IMR-90 (cell line): ENCODE measurements around the gene SV2B. TPM values are rescaled to one million over a fixed set of nuclear protein-coding genes. Genes with fewer than 3 reads are reported as not detected.

ENCODE experiments used
- ATAC-seq: fragments of 200-7000 bp; cut with Tn5 transposase; 2 replicates; pipeline ENCODE4 v1.9.1; 2020; ENCODE audit warnings: low read depth, mild to moderate bottlenecking, moderate library complexity
- BruUV-seq: library from RNA; stranded (reverse); fragments of 400-500 nt; replicated peaks from 2 replicates; lab custom pipeline; 2021; lab: Mats Ljungman, UMichigan
- CTCF ChIA-PET: fragments of 300-600 bp; formaldehyde crosslinking; extraction: SDS; loops from one replicate; lab custom pipeline; 2021; ENCODE audit warnings: antibody characterized with exemption; lab: Yijun Ruan, JAX
- POLR2A ChIA-PET: fragments of 300-600 bp; sonication (Branson Sonifier 250); formaldehyde crosslinking; loops from one replicate; lab custom pipeline; 2022; ENCODE audit warnings: antibody characterized with exemption; ENCODE audit not compliant: unreplicated experiment; lab: Charles Lee
- DNase-seq: peaks from one replicate; pipeline ENCODE4 v3.0.0; 2013
- H2AFZ ChIP-seq: replicated peaks from 2 replicates; pipeline ENCODE3; 2013; ENCODE audit warnings: low read length, mild to moderate bottlenecking; ENCODE audit not compliant: poor library complexity
- H2AK5ac ChIP-seq: 2 replicates; pipeline ENCODE4 v1.6.1; 2013; ENCODE audit warnings: low read depth, low read length, inconsistent platforms
- H2AK9ac ChIP-seq: replicated peaks from 2 replicates; pipeline ENCODE3; 2013; ENCODE audit warnings: mild to moderate bottlenecking, low read depth, low read length, moderate library complexity; ENCODE audit not compliant: poor library complexity
- H2BK120ac ChIP-seq: 2 replicates; pipeline ENCODE4 v1.6.1; 2013; ENCODE audit warnings: low read depth, low read length, inconsistent platforms
- H2BK15ac ChIP-seq: 3 replicates; pipeline ENCODE4 v1.6.1; 2013; ENCODE audit warnings: low read depth, low read length, inconsistent platforms
- H2BK20ac ChIP-seq: 2 replicates; pipeline ENCODE4 v1.6.1; 2013; ENCODE audit warnings: low read depth, mild to moderate bottlenecking, inconsistent platforms, low read length, moderate library complexity
- H2BK5ac ChIP-seq: 2 replicates; pipeline ENCODE4 v1.6.1; 2013; ENCODE audit warnings: mild to moderate bottlenecking, low read depth, low read length, inconsistent platforms; ENCODE audit not compliant: poor library complexity, severe bottlenecking
- H3K14ac ChIP-seq: replicated peaks from 2 replicates; pipeline ENCODE4 v1.6.1; 2013; ENCODE audit warnings: low read depth, low read length, inconsistent platforms
- H3K18ac ChIP-seq: 2 replicates; pipeline ENCODE4 v1.6.1; 2013; ENCODE audit warnings: low read depth, low read length, control low read depth
- H3K23ac ChIP-seq: 2 replicates; pipeline ENCODE4 v1.6.1; 2013; ENCODE audit warnings: low read depth, low read length, inconsistent platforms
- H3K27ac ChIP-seq: 2 replicates; pipeline ENCODE4 v1.5.1; 2013; ENCODE audit warnings: mild to moderate bottlenecking, control low read depth, low read length; ENCODE audit not compliant: insufficient read depth
- H3K27me3 ChIP-seq: 2 replicates; pipeline ENCODE4 v1.6.1; 2013; ENCODE audit warnings: low read length; ENCODE audit not compliant: control insufficient read depth, insufficient read depth
- H3K36me3 ChIP-seq: 2 replicates; pipeline ENCODE4 v1.6.1; 2013; ENCODE audit warnings: low read length, mixed read lengths; ENCODE audit not compliant: control insufficient read depth, insufficient read depth
- H3K4ac ChIP-seq: 2 replicates; pipeline ENCODE4 v1.6.1; 2013; ENCODE audit warnings: low read depth, low read length, inconsistent platforms
- H3K4me1 ChIP-seq: 2 replicates; pipeline ENCODE4 v1.6.1; 2013; ENCODE audit warnings: low read length, mixed read lengths; ENCODE audit not compliant: control insufficient read depth, insufficient read depth
- H3K4me2 ChIP-seq: 2 replicates; pipeline ENCODE4 v1.6.1; 2013; ENCODE audit warnings: low read depth, mild to moderate bottlenecking, control low read depth, low read length, moderate library complexity
- H3K4me3 ChIP-seq: 2 replicates; pipeline ENCODE4 v1.5.1; 2013; ENCODE audit warnings: low read depth, mild to moderate bottlenecking, control low read depth, low read length, moderate library complexity; ENCODE audit not compliant: insufficient read depth
- H3K56ac ChIP-seq: 2 replicates; pipeline ENCODE4 v1.6.1; 2013; ENCODE audit warnings: low read length, inconsistent platforms; ENCODE audit not compliant: insufficient read depth; ENCODE audit errors: extremely low read depth
- H3K79me1 ChIP-seq, 2 experiments: 2 replicates each; pipeline ENCODE4 v1.6.1; 2013; ENCODE audit warnings: low read length in 2 of 2, inconsistent platforms in 1 of 2, low read depth in 1 of 2
- H3K9ac ChIP-seq: 2 replicates; pipeline ENCODE4 v1.6.1; 2013; ENCODE audit warnings: low read depth, low read length, control low read depth
- H3K9me1 ChIP-seq: 2 replicates; pipeline ENCODE4 v1.6.1; 2013; ENCODE audit warnings: low read length, inconsistent platforms; ENCODE audit not compliant: insufficient read depth
- H3K9me3 ChIP-seq: 2 replicates; pipeline ENCODE4 v1.6.1; 2013; ENCODE audit warnings: low read length; ENCODE audit not compliant: control insufficient read depth, insufficient read depth
- H4K20me1 ChIP-seq: 2 replicates; pipeline ENCODE4 v1.6.1; 2013; ENCODE audit warnings: low read length, inconsistent platforms; ENCODE audit not compliant: insufficient read depth
- H4K5ac ChIP-seq: 2 replicates; pipeline ENCODE4 v1.6.1; 2013; ENCODE audit warnings: mild to moderate bottlenecking, low read depth, low read length, control low read depth
- H4K8ac ChIP-seq, 2 experiments: 2 replicates each; pipeline ENCODE4 v1.6.1; 2013; ENCODE audit warnings: low read depth in 2 of 2, low read length in 2 of 2, control low read depth in 1 of 2, inconsistent platforms in 1 of 2
- H4K91ac ChIP-seq: 2 replicates; pipeline ENCODE4 v1.6.1; 2013; ENCODE audit warnings: low read depth, low read length, inconsistent platforms; ENCODE audit not compliant: insufficient read depth
- CHD1 ChIP-seq: IDR thresholded peaks from 2 replicates; pipeline ENCODE4 v1.6.1; 2012; ENCODE audit warnings: low read depth, low read length, improper control_type of control experiment
- CTCF ChIP-seq: conservative IDR thresholded peaks from 2 replicates; pipeline ENCODE4 v1.5.1; 2012; ENCODE audit warnings: mild to moderate bottlenecking, low read depth, low read length, improper control_type of control experiment
- FOS ChIP-seq: fragments of 150-350 bp; IDR thresholded peaks from 2 replicates; pipeline ENCODE4 v1.6.1; 2016; ENCODE audit warnings: low read depth, low read length
- MAFK ChIP-seq: IDR thresholded peaks from 2 replicates; pipeline ENCODE4 v1.6.1; 2012; ENCODE audit warnings: low read depth, low read length, improper control_type of control experiment
- MAZ ChIP-seq: IDR thresholded peaks from 2 replicates; pipeline ENCODE4 v1.6.1; 2012; ENCODE audit warnings: low read depth, mild to moderate bottlenecking, low read length, improper control_type of control experiment, moderate library complexity, borderline replicate concordance
- MXI1 ChIP-seq: IDR thresholded peaks from 2 replicates; pipeline ENCODE4 v1.6.1; 2012; ENCODE audit warnings: low read depth, mild to moderate bottlenecking, low read length, moderate library complexity, borderline replicate concordance
- RAD21 ChIP-seq: IDR thresholded peaks from 2 replicates; pipeline ENCODE4 v1.6.1; 2012; ENCODE audit warnings: low read length, improper control_type of control experiment
- RCOR1 ChIP-seq: IDR thresholded peaks from 2 replicates; pipeline ENCODE4 v1.6.1; 2012; ENCODE audit warnings: mild to moderate bottlenecking, low read length, improper control_type of control experiment; ENCODE audit not compliant: insufficient replicate concordance
- RFX5 ChIP-seq: IDR thresholded peaks from 2 replicates; pipeline ENCODE4 v1.8.0; 2012; ENCODE audit warnings: low read depth, mild to moderate bottlenecking, low read length, moderate library complexity
- SMC3 ChIP-seq: fragments of 150-350 bp; IDR thresholded peaks from 2 replicates; pipeline ENCODE4 v1.6.1; 2016; ENCODE audit warnings: low read depth, mild to moderate bottlenecking, antibody characterized with exemption, low read length, moderate library complexity
- WGBS, 2 experiments: methylation state at CpG; one replicate each; pipeline versions ENCODE4 v1.1.5 to v1.1.7; 2013; ENCODE audit warnings: missing lambda C conversion rate in 2 of 2; ENCODE audit not compliant: insufficient read length in 1 of 2; ENCODE audit errors: extremely low coverage in 2 of 2; 5-methylcytosine and 5-hydroxymethylcytosine counted together
- dilution Hi-C: fragments of 300-500 bp; cut with HindIII; formaldehyde crosslinking; loops from one replicate; pipeline ENCODE4 v1.14.3; 2018; ENCODE audit warnings: low sequenced_read_pairs; ENCODE audit not compliant: unreplicated experiment
- in situ Hi-C: fragments of 300-500 bp; cut with MboI; formaldehyde crosslinking; loops from 3 replicates; pipeline ENCODE4 v1.14.3; 2019; ENCODE audit warnings: low sequenced_read_pairs, inconsistent platforms, mixed read lengths
- intact Hi-C: fragments of 100-400 bp; cut with micrococcal nuclease; formaldehyde crosslinking; loops from 2 replicates; pipeline ENCODE4 v1.10.0; 2022
- polyA plus RNA-seq, 3 experiments: library from polyadenylated mRNA; depleted of rRNA; stranded (reverse); fragments of >200 nt; gene quantifications; 2 replicates each; pipeline ENCODE4 v1.2.3, GENCODE V29; 2012; ENCODE audit warnings: low replicate concordance in 1 of 3
- total RNA-seq: library from RNA; depleted of rRNA; stranded (reverse); fragments of >200 nt; gene quantifications from 2 replicates; pipeline ENCODE4 v1.2.3, GENCODE V29; 2012
- TF ChIP-seq, protein P1 (sequence below): fragments of 150-350 bp; IDR thresholded peaks from 2 replicates; pipeline ENCODE4 v1.6.1; 2016; ENCODE audit warnings: low read depth, mild to moderate bottlenecking, low read length, moderate library complexity, borderline replicate concordance

Gene SV2B
- total and polyA plus RNA-seq, 2 of the 4 experiments (the other 2 are of a cell fraction) = not detected

DNA sequence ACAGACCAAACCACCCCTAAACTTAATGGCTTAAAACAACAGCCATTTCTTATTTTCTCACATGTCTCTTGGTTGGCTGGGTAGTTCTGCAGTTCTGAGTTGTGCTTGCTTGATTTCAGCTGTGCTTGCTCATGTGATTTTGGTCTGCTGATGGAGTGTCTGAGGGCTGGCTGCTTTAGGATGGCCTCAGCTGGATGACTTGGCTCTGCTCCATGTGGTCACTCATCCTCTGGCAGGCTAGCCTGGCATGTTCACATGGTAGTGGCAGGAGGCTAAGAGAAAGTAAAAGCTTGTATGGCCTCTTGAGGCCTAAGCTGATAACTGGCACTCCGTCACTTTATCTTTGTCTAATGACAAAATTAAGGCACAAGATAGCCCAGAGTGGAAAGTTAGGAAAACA is 4.1 kb downstream of the SV2B start:
- Histone ChIP-seq H3K9me1 (no peaks in the 10 kb centered on the region), H3K4ac (no peak overlapping the region), H4K5ac (no peak overlapping the region), H3K56ac (no peak overlapping the region), H4K91ac (no peak overlapping the region), H3K4me1 (no peaks in the 10 kb centered on the region), H2BK20ac (no peak overlapping the region), H3K23ac (no peak overlapping the region), H4K8ac (no peak overlapping the region), H3K27me3 (peaks cover 28% of the 10 kb centered on the region), H2AFZ (no peak overlapping the region), H3K27ac (no peak overlapping the region), H2AK9ac (no peak overlapping the region), H3K36me3 (no peaks in the 10 kb centered on the region), H2AK5ac (no peak overlapping the region), H2BK5ac (no peak overlapping the region), H4K20me1 (no peaks in the 10 kb centered on the region), H3K4me3 (no peak overlapping the region), H3K4me2 (no peak overlapping the region), H2BK120ac (no peak overlapping the region), H3K9ac (no peak overlapping the region), H3K79me1 (no peaks in the 10 kb centered on the region), H3K14ac (no peak overlapping the region), H3K18ac (no peak overlapping the region), H2BK15ac (no peak overlapping the region), H3K9me3 (no peaks in the 10 kb centered on the region)
- CTCF ChIA-PET = no interaction called here
- in situ Hi-C loops = no loop called here
- no TSS peak for BruUV-seq
- no peak for ATAC-seq
- intact Hi-C loops = no loop called here
- dilution Hi-C loops = no loop called here
- WGBS, 2 experiments = no CpG with 5 or more reads among the region's 1 CpG
- POLR2A ChIA-PET = no interaction called here
- TF ChIP-seq CHD1 (no peak), SMC3 (no peak), RAD21 (no peak), RCOR1 (no peak), MAFK (no peak), MXI1 (no peak), CTCF (no peak), MAZ (no peak), RFX5 (no peak), FOS (no peak)
- TF ChIP-seq, protein P1, sequence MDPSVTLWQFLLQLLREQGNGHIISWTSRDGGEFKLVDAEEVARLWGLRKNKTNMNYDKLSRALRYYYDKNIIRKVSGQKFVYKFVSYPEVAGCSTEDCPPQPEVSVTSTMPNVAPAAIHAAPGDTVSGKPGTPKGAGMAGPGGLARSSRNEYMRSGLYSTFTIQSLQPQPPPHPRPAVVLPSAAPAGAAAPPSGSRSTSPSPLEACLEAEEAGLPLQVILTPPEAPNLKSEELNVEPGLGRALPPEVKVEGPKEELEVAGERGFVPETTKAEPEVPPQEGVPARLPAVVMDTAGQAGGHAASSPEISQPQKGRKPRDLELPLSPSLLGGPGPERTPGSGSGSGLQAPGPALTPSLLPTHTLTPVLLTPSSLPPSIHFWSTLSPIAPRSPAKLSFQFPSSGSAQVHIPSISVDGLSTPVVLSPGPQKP = no peak
- no peak for DNase-seq
